NK-92 (cell line): Measurements from ENCODE around the gene TNFAIP3.
"Not testable (repeated sequence)": the region's sequence is repeated elsewhere in the genome, so short reads cannot be mapped to it uniquely, and the experiment has no call there.

Experiments used
- DNase-seq: peaks from one replicate; lab custom pipeline; 2025; ENCODE audit not compliant: unreplicated experiment; lab: John Stamatoyannopoulos, UW

Gene TNFAIP3

GRCh38 chr6:137844327-137844726 is 22.7 kb upstream of the TNFAIP3 start:
- not testable (repeated sequence) for DNase-seq

- DNase-seq, result not testable (repeated sequence)
Observed at GRCh38 chr6:137844773-137845172, 22.3 kb upstream of the TNFAIP3 start.

GRCh38 chr6:137845460-137845859 is 21.6 kb upstream of the TNFAIP3 start:
- DNase-seq, result no peak

- DNase-seq, result no peak
Observed at GRCh38 chr6:137846274-137846673, 20.8 kb upstream of the TNFAIP3 start.

DNA sequence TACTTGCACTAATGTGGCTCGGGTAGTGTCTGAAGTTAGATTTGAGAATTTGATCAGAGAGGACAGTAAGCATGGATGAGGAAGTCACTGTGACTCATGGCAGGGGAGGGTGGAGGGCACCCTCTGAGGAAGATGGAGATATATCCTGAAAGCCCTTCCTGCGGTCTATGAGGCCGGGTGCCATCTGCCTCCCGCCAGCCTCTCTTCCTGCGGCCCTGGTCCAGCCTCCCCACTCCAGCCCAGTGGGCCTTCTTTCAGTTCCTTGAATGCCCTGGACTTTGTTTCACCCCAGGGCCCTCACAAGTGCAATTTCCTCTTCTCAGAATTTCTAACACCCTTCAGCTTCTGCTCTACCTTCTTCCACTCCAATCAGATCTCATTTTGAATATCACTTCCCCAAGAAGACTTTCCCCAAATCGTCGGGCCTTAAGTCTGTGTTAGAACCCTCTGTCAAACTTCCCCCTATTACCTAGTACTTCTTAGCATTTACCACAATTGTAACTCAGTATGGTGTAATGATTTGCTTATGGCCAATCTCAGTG is 20.2 kb upstream of the TNFAIP3 start:
- no peak for DNase-seq

- DNase-seq, result no peak
Observed at GRCh38 chr6:137847748-137848147, 19.3 kb upstream of the TNFAIP3 start.

GRCh38 chr6:137848672-137849071 is 18.4 kb upstream of the TNFAIP3 start:
- no peak for DNase-seq

GRCh38 chr6:137849181-137849980 is 17.7 kb upstream of the TNFAIP3 start:
- DNase-seq, result no peak

GRCh38 chr6:137849981-137850714 is 16.9 kb upstream of the TNFAIP3 start:
- no peak for DNase-seq

DNA sequence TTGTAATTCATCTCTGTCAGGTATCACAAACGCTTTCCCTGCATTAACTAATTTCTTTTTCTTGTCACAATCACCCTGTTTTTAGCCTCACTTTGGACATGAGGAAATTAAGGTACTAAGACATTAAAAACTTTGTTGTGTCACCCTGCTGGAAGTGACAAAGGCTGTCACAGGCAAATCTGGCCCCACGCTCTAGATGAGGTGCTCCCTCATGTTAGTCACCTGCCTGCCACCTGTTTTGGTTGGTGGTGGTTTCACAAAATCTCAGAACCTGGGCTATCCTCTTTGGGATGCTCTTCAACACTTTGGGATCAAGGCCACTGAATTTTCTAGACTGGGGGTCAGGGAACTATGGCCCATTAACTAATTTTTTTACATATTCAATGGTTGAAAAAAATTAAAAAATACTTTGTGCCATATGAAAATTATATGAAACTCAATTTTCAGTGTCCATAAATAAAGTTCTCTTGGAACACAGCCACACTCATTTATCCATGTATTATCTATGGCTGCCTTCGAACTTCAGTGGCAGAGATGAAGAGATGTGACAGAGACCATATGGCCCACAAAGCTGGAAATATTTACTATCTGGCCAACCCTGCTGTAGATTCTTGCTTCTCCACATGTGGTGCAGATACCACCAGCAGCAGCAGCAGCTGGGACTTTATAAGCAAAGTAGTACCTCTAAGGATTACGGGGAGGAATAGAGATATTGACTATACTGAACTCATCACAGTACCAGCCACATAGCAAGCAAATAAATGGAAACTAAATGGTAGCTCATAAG is 16.1 kb upstream of the TNFAIP3 start:
- no peak for DNase-seq

DNA sequence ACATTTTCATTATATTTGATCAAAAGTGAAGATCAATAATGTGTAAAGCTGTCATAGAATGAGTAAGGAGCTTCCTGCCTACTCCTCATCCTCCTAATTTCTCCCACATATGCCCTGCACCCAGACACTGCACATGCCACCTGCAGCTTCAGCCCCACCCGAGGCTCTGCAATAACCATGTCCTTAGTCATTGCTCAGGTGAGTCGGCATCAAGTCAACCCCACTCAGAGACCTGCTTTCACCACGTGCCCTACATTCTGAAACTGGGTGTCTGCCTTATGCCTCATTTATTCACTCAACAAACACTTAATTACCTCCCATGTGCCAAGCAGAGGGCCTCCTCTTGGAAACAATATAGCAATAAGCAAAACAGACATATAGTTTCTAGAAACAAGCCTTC is 15.4 kb upstream of the TNFAIP3 start:
- DNase-seq, result no peak

DNA sequence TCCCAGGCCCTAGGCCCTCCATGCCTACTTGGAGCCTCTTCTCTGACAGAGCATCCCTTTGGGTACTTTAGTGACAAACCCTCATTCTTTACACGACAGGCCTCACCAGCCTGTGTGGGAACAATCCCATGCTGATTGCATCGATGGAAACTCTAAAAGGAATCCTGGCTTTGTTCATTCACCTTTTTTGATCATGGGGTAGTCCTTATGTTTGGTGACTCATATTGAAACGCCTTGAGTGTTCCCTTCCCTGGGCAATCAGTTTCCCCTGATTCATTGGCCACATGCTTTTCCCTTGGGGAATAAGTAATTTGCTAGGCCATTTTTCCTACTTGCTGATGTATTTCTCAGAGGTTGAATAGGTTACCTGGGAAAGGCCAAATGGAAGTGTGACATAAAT is 14.7 kb upstream of the TNFAIP3 start:
- DNase-seq, result no peak

- no peak for DNase-seq
Observed at GRCh38 chr6:137852811-137853210, 14.2 kb upstream of the TNFAIP3 start.

- DNase-seq, result no peak
Observed at GRCh38 chr6:137853569-137854213, 13.4 kb upstream of the TNFAIP3 start.

- no peak for DNase-seq
Observed at GRCh38 chr6:137856138-137856898, 10.7 kb upstream of the TNFAIP3 start.

DNA sequence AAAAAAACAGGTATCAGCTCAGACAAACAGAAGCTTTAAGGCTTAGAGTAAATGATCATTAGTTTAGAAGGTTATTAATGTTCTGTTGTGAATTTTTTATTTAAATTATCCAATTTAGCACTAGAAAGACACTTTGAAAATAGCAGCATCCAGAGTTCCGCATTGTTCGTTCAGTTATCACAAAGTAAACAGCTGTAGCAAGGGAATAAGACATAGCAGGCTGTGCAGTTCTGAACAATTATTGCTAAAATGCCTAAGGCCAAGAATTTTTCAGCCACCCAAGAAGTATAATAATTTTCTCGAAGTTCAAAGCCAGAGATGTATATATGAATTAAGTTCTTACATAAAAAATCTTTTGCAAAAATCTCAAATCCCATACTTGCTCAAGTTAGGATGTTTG is 8.0 kb upstream of the TNFAIP3 start:
- DNase-seq, result no peak

GRCh38 chr6:137860394-137861005 is 6.6 kb upstream of the TNFAIP3 start:
- no peak for DNase-seq

- DNase-seq, result no peak
Observed at GRCh38 chr6:137861550-137862337, 5.3 kb upstream of the TNFAIP3 start.
